Transverse colon (tissue), 4 donors: Measurements from ENCODE around the gene ITGB6.

Experiments
- EP300 ChIP-seq: sonication (generic); formaldehyde crosslinking; IDR thresholded peaks from one replicate; pipeline ENCODE4 v1.6.1; 2017; ENCODE audit warnings: antibody characterized with exemption, low read depth
- POLR2A ChIP-seq: fragments of 450-650 bp; IDR thresholded peaks from one replicate; pipeline ENCODE4 v1.6.1; 2016; ENCODE audit warnings: antibody characterized with exemption, mild to moderate bottlenecking, moderate library complexity
- POLR2AphosphoS5 ChIP-seq, 3 donors: sonication (generic); formaldehyde crosslinking; IDR thresholded peaks; one replicate each; pipeline ENCODE4 v1.6.1; 2016; ENCODE audit warnings: antibody characterized with exemption in 3 of 3
- TF ChIP-seq, protein P1 (sequence below), 5 experiments: fragments of 200-600 bp in 3 of 5; fragments of 450-650 bp in 2 of 5; sonication (generic) in 3 of 5; IDR thresholded peaks; 1 replicate in 2 of 5; 2 replicates in 3 of 5; pipeline ENCODE4 v1.5.1; 2016 to 2017; ENCODE audit warnings: antibody characterized with exemption in 5 of 5, inconsistent platforms in 3 of 5, mild to moderate bottlenecking in 2 of 5, moderate library complexity in 1 of 5

DNA sequence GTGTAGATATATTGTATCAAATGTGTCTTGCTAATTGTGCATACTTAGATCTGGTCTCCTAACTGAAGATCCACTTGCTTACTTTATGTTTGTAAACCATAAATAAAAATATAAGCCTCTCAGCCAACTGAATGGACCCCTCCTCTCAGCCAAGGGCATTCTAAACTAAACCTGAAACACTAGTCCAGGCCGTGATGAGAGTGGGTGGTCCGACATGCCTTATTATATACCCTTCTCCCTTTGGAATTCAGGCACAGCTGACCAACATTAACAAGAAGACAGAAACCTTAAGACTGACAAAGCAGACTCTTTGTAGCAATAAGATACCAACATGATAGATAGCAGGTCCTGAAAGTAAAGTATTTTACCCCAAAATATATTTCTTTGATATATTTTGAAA, 73.3 kb downstream of the ITGB6 start:
- TF ChIP-seq, protein P1, sequence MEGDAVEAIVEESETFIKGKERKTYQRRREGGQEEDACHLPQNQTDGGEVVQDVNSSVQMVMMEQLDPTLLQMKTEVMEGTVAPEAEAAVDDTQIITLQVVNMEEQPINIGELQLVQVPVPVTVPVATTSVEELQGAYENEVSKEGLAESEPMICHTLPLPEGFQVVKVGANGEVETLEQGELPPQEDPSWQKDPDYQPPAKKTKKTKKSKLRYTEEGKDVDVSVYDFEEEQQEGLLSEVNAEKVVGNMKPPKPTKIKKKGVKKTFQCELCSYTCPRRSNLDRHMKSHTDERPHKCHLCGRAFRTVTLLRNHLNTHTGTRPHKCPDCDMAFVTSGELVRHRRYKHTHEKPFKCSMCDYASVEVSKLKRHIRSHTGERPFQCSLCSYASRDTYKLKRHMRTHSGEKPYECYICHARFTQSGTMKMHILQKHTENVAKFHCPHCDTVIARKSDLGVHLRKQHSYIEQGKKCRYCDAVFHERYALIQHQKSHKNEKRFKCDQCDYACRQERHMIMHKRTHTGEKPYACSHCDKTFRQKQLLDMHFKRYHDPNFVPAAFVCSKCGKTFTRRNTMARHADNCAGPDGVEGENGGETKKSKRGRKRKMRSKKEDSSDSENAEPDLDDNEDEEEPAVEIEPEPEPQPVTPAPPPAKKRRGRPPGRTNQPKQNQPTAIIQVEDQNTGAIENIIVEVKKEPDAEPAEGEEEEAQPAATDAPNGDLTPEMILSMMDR (IDR thresholded peaks at IDR 0.05), result no peak
- TF ChIP-seq POLR2A (no peak), EP300 (no peak), POLR2AphosphoS5 (IDR thresholded peaks at IDR 0.05) (no peak)
